B cell (primary cell): ENCODE measurements around the gene KRT72. TPM values are rescaled to one million over a fixed set of nuclear protein-coding genes. Genes with fewer than 3 reads are reported as not detected.

Source experiments
- ATAC-seq: fragments of 200-7000 bp; cut with Tn5 transposase; one replicate; pipeline ENCODE4 v1.10.0; 2021; ENCODE audit warnings: low read depth, mild to moderate bottlenecking, moderate number of reproducible peaks, moderate library complexity
- CTCF ChIA-PET: fragments of 350-600 bp; sonication (Branson Sonifier 250); formaldehyde crosslinking; loops from one replicate; lab custom pipeline; 2021; ENCODE audit warnings: antibody characterized with exemption, inconsistent platforms; lab: Charles Lee
- POLR2A ChIA-PET: fragments of 350-600 bp; sonication (Branson Sonifier 250); formaldehyde crosslinking; loops from one replicate; lab custom pipeline; 2021; ENCODE audit warnings: antibody characterized with exemption; lab: Charles Lee
- DNase-seq: peaks from one replicate; pipeline ENCODE4 v3.0.0; 2013
- H2AFZ ChIP-seq: 2 replicates; pipeline ENCODE4 v1.6.1; 2012; ENCODE audit warnings: mild to moderate bottlenecking, low read depth, low read length; ENCODE audit not compliant: insufficient read depth, poor library complexity, severe bottlenecking
- H3K27ac ChIP-seq, 2 donors: 1 replicate in 1 of 2; 2 replicates in 1 of 2; pipeline ENCODE4 v1.5.1; 2012 to 2013; ENCODE audit warnings: low read length in 2 of 2, mild to moderate bottlenecking in 2 of 2, moderate library complexity in 1 of 2
- H3K27me3 ChIP-seq, 4 experiments: fragments of 200-600 bp in 1 of 4; sonication (generic) in 1 of 4; replicated peaks in 1 of 4; 1 replicate in 2 of 4; 2 replicates in 2 of 4; pipeline versions ENCODE4 v1.6.1 to v1.7.0; 2013 to 2016; ENCODE audit warnings: low read length in 3 of 4, mild to moderate bottlenecking in 2 of 4, mixed read lengths in 1 of 4, moderate library complexity in 1 of 4; ENCODE audit not compliant: insufficient read depth in 4 of 4, control insufficient read depth in 3 of 4; ENCODE audit errors: control extremely low read depth in 1 of 4
- H3K36me3 ChIP-seq, 2 experiments: replicated peaks in 1 of 2; 1 replicate in 1 of 2; 2 replicates in 1 of 2; pipeline versions ENCODE4 v1.6.1 to v1.7.1; 2013; ENCODE audit warnings: low read length in 1 of 2; ENCODE audit not compliant: insufficient read depth in 2 of 2, control insufficient read depth in 1 of 2; ENCODE audit errors: control extremely low read depth in 1 of 2, extremely low read depth in 1 of 2
- H3K4me1 ChIP-seq, 2 donors: fragments of 200-600 bp in 1 of 2; sonication (generic) in 1 of 2; 1 replicate in 1 of 2; 2 replicates in 1 of 2; pipeline versions ENCODE4 v1.5.1 to v1.6.1; 2013 to 2017; ENCODE audit warnings: low read length in 2 of 2; ENCODE audit not compliant: control insufficient read depth in 2 of 2, insufficient read depth in 2 of 2
- H3K4me2 ChIP-seq: replicated peaks from 2 replicates; pipeline ENCODE3; 2012; ENCODE audit warnings: mild to moderate bottlenecking, low read depth, low read length; ENCODE audit not compliant: poor library complexity, severe bottlenecking
- H3K4me3 ChIP-seq, 5 experiments: fragments of 200-600 bp in 1 of 5; sonication (generic) in 1 of 5; 1 replicate in 3 of 5; 2 replicates in 2 of 5; pipeline versions ENCODE4 v1.5.1 to v1.7.0; 2011 to 2016; ENCODE audit warnings: low read length in 4 of 5, mild to moderate bottlenecking in 4 of 5, low read depth in 2 of 5, control low read depth in 1 of 5, moderate library complexity in 1 of 5; ENCODE audit not compliant: insufficient read depth in 1 of 5; ENCODE audit errors: control extremely low read depth in 1 of 5, extremely low read depth in 1 of 5
- H3K79me2 ChIP-seq: fragments of 200-600 bp; sonication (generic); one replicate; pipeline ENCODE4 v1.6.0; 2016; ENCODE audit warnings: low read length; ENCODE audit not compliant: control insufficient read depth, insufficient read depth
- H3K9ac ChIP-seq: fragments of 200-600 bp; sonication (generic); 2 replicates; pipeline ENCODE4 v1.6.1; 2017; ENCODE audit warnings: mild to moderate bottlenecking, low read length, moderate library complexity
- H3K9me3 ChIP-seq, 3 donors: one replicate each; pipeline versions ENCODE4 v1.6.1 to v1.7.1; 2013; ENCODE audit warnings: low read length in 2 of 3; ENCODE audit not compliant: control insufficient read depth in 2 of 3, insufficient read depth in 1 of 3; ENCODE audit errors: control extremely low read depth in 1 of 3
- H4K20me1 ChIP-seq: 2 replicates; pipeline ENCODE4 v1.6.0; 2012; ENCODE audit warnings: mild to moderate bottlenecking, low read length; ENCODE audit not compliant: insufficient read depth, control insufficient read depth, poor library complexity, severe bottlenecking
- H3K27ac Mint-ChIP-seq: one replicate; pipeline ENCODE4 v1.8.0; 2021; ENCODE audit warnings: mixed read lengths
- H3K27me3 Mint-ChIP-seq: one replicate; pipeline ENCODE4 v1.8.0; 2021; ENCODE audit warnings: mixed read lengths
- H3K4me1 Mint-ChIP-seq: one replicate; pipeline ENCODE4 v1.8.0; 2021; ENCODE audit warnings: mixed read lengths
- H3K4me3 Mint-ChIP-seq: one replicate; pipeline ENCODE4 v1.8.0; 2021; ENCODE audit warnings: mixed read lengths
- H3K9me3 Mint-ChIP-seq: one replicate; pipeline ENCODE4 v1.8.0; 2022; ENCODE audit warnings: mixed read lengths; ENCODE audit not compliant: insufficient read depth
- EZH2 ChIP-seq: IDR thresholded peaks from 2 replicates; pipeline ENCODE4 v1.6.1; 2012; ENCODE audit warnings: borderline replicate concordance, low read depth, mild to moderate bottlenecking, moderate library complexity, low read length; ENCODE audit not compliant: insufficient read depth, poor library complexity, severe bottlenecking
- WGBS: methylation state at CpG from one replicate; pipeline ENCODE4 v1.1.5; 2013; ENCODE audit warnings: missing lambda C conversion rate; ENCODE audit not compliant: insufficient coverage; 5-methylcytosine and 5-hydroxymethylcytosine counted together
- intact Hi-C: fragments of 100-400 bp; cut with micrococcal nuclease; formaldehyde crosslinking; loops from one replicate; pipeline ENCODE4 v1.10.0; 2022
- polyA plus RNA-seq: library from polyadenylated mRNA; depleted of rRNA; stranded (reverse); fragments of >200 nt; gene quantifications from 2 replicates; pipeline ENCODE4 v1.2.3, GENCODE V29; 2012
- total RNA-seq, 2 donors: library from RNA; stranded (reverse); fragments of 120-200 nt in 1 of 2; gene quantifications; 1 replicate in 1 of 2; 2 replicates in 1 of 2; pipeline versions ENCODE4 v1.2.3 to v1.2.4, GENCODE V29; 2013 to 2022
- TF ChIP-seq, protein P1 (sequence below): fragments of 200-600 bp; IDR thresholded peaks from one replicate; pipeline ENCODE4 v1.8.0; 2022; ENCODE audit warnings: antibody characterized with exemption, mild to moderate bottlenecking

The KRT72 gene
- total and polyA plus RNA-seq, 2 donors (not counting 1 experiment from before 2014, with no cell fraction given) = 0.04 TPM; not detected in 1

GRCh38 chr12:52579468-52580465 is 21.5 kb downstream of the KRT72 start:
- no peak overlapping the region for H3K4me2 ChIP-seq
- intact Hi-C loops = loop anchor here (10.0 kb wide), 1 partner anchor 295 kb away; no protein-coding TSS in a partner anchor
- no peak for DNase-seq
- H3K27me3 Mint-ChIP-seq = peaks cover 12% of the 10 kb centered on the region
- no peaks in the 10 kb centered on the region for H3K36me3 ChIP-seq
- ChIA-PET CTCF (no interaction called here), POLR2A (interaction anchor here (0.6 kb wide), 1 partner anchor 306 kb away, joined by 3 read pairs; no protein-coding TSS in a partner anchor)
- no peaks in the 10 kb centered on the region for H3K4me1 Mint-ChIP-seq
- no peak for TF ChIP-seq EZH2
- TF ChIP-seq, protein P1, sequence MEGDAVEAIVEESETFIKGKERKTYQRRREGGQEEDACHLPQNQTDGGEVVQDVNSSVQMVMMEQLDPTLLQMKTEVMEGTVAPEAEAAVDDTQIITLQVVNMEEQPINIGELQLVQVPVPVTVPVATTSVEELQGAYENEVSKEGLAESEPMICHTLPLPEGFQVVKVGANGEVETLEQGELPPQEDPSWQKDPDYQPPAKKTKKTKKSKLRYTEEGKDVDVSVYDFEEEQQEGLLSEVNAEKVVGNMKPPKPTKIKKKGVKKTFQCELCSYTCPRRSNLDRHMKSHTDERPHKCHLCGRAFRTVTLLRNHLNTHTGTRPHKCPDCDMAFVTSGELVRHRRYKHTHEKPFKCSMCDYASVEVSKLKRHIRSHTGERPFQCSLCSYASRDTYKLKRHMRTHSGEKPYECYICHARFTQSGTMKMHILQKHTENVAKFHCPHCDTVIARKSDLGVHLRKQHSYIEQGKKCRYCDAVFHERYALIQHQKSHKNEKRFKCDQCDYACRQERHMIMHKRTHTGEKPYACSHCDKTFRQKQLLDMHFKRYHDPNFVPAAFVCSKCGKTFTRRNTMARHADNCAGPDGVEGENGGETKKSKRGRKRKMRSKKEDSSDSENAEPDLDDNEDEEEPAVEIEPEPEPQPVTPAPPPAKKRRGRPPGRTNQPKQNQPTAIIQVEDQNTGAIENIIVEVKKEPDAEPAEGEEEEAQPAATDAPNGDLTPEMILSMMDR = no peak
- WGBS = 82% methylated on average over 10 of the region's 10 CpGs
- H3K27ac Mint-ChIP-seq = no peak overlapping the region
- H3K27me3 ChIP-seq = peaks cover 0 to 3% (median 0%) of the 10 kb centered on the region in 4 experiments
- no peaks in the 10 kb centered on the region for H4K20me1 ChIP-seq
- H3K9me3 Mint-ChIP-seq = no peaks in the 10 kb centered on the region
- ATAC-seq = no peak
- no peak overlapping the region for H3K9ac ChIP-seq
- H3K4me1 ChIP-seq = no peaks in the 10 kb centered on the region
- no peak overlapping the region for H3K4me3 Mint-ChIP-seq
- no peak overlapping the region for H3K4me3 ChIP-seq
- no peaks in the 10 kb centered on the region for H3K79me2 ChIP-seq
- no peak overlapping the region for H3K27ac ChIP-seq
- H2AFZ ChIP-seq = no peak overlapping the region
- no peaks in the 10 kb centered on the region for H3K9me3 ChIP-seq

- Histone ChIP-seq H3K4me2 (no peak overlapping the region), H4K20me1 (no peaks in the 10 kb centered on the region), H3K9ac (no peak overlapping the region), H3K27ac (no peak overlapping the region), H3K9me3 (no peaks in the 10 kb centered on the region), H3K79me2 (no peaks in the 10 kb centered on the region), H3K4me1 (no peaks in the 10 kb centered on the region), H2AFZ (no peak overlapping the region), H3K36me3 (no peaks in the 10 kb centered on the region), H3K4me3 (no peak overlapping the region), H3K27me3 (peaks cover 0 to 3% (median 0%) of the 10 kb centered on the region in 4 experiments)
- no peak overlapping the region for H3K4me3 Mint-ChIP-seq
- ChIA-PET CTCF (no interaction called here), POLR2A (no interaction called here)
- no peaks in the 10 kb centered on the region for H3K9me3 Mint-ChIP-seq
- DNase-seq (no peak), ATAC-seq (no peak)
- H3K27ac Mint-ChIP-seq = no peak overlapping the region
- TF ChIP-seq EZH2 = no peak
- TF ChIP-seq, protein P1 = no peak
- no CpG with 5 or more reads among the region's 3 CpGs for WGBS
- H3K27me3 Mint-ChIP-seq = peaks cover 10% of the 10 kb centered on the region
- intact Hi-C loops = no loop called here
- H3K4me1 Mint-ChIP-seq = no peaks in the 10 kb centered on the region
Measured at GRCh38 chr12:52578469-52578868, 22.8 kb downstream of the KRT72 start.
